GM21423 (cell line): ENCODE results near the gene MCUR1.
A peak's percentile ranks its signal among the peaks of the same experiment; 100 is the strongest.
"Not testable (repeated sequence)": the region's sequence is repeated elsewhere in the genome, so short reads cannot be mapped to it uniquely, and the experiment has no call there.

Experiments
- ATAC-seq: cut with Tn5 transposase; IDR thresholded peaks from one replicate; pipeline ENCODE4 v1.9.1; 2021; ENCODE audit warnings: mild to moderate bottlenecking, moderate library complexity; ENCODE audit not compliant: unreplicated experiment

Gene MCUR1

GRCh38 chr6:13780162-13780561 is 34.2 kb downstream of the MCUR1 start:
- not testable (repeated sequence) for ATAC-seq

- no peak for ATAC-seq
These were observed 36.3 kb downstream of the MCUR1 start for GRCh38 chr6:13778028-13778427.

DNA sequence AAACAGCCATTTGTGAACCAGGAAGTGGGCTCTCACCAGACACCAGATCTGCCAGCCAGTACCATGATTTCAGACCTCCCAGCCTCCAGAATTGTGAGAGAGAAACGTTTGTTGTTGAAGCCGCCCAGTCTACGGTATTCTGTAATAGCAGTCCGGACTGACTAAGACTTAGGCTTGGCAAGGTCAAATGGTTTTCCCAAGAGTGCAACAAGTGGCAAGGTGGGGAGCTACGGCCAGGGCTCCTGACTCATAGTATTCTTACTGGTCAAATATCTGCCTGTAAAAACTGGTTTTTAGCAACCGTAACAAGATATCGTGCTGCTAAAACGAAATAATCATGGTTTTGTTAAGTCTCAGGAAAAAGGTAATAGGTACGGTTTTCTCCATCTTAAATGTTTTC is 37.8 kb downstream of the MCUR1 start:
- no peak for ATAC-seq

DNA sequence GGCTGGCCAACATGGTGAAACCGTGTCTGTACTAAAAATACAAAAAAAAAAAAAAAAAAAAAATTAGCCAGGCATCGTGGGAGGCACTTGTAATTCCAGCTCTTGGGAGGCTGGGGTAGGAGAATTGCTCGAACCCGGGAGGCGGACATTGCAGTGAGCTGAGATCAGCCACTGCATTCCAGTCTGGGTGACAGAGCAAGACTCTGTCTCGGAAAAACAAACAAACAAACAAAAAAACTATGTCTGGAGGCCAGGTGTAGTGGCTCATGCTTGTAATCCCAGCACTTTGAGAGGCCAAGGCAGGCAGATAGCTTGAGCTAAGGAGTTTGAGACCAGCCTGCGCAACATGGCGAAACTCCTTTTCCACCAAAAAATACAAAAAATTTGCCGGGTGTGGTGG is 38.9 kb downstream of the MCUR1 start:
- not testable (repeated sequence) for ATAC-seq

DNA sequence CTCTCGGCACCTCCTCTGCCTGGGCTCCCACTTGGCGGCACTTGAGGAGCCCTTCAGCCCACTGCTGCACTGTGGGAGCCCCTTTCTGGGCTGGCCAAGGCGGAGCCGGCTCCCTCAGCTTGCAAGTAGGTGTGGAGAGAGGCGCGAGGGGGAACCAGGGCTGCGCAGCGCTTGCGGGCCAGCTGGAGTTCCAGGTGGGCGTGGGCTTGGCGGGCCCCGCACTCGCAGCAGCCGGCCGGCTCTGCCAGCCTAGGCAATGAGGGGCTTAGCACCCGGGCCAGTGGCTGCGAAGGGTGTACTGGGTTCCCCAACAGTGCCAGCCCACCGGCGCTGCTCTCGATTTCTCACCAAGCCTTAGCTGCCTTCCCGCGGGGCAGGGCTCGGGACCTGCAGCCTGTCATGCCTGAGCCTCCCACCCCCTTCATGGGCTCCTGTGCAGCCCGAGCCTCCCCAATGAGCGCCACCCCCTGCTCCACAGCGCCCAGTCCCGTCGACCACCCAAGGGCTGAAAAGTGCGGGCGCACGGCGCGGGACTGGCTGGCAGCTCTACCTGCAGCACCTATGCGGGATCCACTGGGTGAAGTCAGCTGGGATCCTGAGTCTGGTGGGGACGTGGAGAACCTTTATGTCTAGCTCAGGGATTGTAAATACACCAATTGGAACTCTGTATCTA is 41.9 kb downstream of the MCUR1 start:
- not testable (repeated sequence) for ATAC-seq

- no peak for ATAC-seq
These were observed 44.7 kb downstream of the MCUR1 start for GRCh38 chr6:13769655-13770053.

- ATAC-seq = no peak
These were observed 45.2 kb downstream of the MCUR1 start for GRCh38 chr6:13769034-13769654.

DNA sequence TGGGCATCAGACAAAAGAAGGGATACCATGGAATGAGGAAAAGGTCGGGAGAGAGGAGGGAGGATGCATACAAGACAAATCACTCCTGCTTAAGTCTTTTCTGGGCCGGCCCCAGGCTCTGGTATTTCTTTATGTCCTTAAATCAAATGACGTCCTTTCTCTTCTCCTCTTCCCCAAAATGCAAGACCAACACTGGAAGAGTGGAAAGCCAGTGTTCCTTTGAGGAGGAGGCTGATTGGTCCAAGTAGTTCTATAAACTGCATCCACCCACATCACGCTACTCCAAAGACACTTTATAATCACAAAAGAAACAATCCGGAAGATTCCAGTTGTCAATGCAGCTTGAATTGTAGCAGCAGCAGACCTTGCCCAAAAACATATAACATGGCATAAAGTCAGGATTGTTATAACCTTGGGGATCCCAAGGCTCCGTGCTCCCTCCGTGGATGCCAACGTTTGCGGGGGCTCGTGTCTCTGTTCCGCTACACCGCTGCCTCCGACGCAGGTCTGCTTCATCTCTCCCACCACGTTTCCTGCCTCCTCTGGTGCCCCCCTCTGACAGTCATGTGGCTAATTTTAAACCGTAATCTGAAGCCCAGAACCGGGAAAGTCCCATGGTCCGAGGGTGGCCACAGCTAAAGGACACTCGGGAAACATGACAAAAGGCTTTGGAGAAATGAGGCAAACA is 47.1 kb downstream of the MCUR1 start:
- no peak for ATAC-seq

DNA sequence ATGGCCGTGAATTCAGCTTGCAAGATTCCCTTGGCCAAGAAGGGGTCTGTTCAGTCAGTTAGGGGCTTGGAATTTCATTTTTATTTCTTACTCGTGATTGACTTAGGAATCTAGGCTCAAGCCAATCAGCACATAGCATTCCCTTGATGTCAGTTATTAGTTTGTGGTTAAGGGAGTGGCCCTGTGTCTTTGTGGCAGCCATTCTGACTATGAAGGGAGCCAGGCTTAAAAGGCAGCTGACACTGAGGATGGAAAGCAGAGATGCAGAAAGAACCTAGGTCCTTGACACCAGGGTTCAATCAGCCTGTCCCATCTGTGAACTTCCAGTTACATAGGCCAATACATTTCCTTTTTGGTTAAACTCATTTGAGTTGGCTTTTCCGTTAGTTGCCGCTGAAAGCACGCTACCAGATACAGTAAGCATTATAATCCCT is 48.1 kb downstream of the MCUR1 start:
- no peak for ATAC-seq

DNA sequence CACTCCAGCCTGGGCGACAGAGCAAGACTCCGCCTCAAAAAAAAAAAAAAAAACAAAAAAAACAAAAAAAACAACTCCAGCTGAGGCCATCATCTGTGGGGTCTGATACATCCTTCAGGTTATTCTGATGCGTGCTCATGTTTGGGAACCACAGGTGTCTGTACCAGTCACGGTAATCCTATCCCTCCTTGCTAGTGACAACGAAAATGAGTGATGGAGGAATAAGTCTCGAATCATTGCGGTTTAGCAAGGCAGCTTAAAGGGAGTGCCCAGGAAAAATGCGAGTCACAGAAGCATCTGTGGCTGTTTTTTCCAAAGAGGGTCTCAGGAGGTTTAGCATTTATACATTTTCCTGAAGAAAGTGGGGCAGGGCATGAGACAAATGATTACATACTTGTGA is 48.8 kb downstream of the MCUR1 start:
- no peak for ATAC-seq

- no peak for ATAC-seq
These were observed 49.4 kb downstream of the MCUR1 start for GRCh38 chr6:13764996-13765395.

- peak; percentile 52 for ATAC-seq
These were observed 50.5 kb downstream of the MCUR1 start for GRCh38 chr6:13763740-13764381.

DNA sequence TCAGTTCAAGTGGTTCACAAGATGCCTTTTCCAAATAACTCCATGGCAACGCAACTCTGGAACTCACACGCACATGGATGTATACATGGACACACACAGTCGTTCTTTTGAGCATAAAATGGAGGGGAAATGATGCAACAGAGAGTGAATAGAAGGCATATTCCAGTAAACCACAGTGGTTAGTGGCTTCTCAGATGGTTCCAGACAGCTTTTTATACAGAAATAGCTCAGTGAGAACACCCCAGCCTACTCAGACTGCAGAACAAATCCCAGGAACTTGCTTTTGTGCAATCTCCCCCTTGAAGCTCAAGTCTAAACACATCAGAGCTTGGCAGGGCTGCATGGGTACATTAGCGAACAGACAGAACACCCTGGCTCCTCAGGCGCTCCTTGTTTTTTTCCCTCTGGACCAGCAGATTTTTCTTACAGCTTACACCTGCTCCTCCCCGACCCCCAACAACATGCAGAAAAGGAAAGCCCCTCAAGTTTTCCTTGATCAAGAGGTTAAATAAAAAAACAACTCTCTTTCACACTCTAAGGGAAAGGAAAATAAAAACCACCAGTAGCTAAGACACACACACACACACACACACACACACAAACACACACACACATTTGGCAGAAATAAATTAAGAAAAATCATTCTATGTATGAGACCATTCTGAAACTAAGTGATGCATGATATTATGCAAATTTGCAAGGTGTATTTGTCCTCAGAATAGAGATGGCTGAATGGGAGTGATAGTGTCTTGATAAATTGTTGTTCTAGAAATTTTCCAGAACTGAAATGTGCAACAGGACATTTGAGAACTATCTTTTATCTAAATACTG is 51.5 kb downstream of the MCUR1 start:
- ATAC-seq = no peak

- no peak for ATAC-seq
These were observed 52.9 kb downstream of the MCUR1 start for GRCh38 chr6:13761361-13762036.

GRCh38 chr6:13760307-13761304 is 53.8 kb downstream of the MCUR1 start:
- no peak for ATAC-seq

- ATAC-seq = no peak
These were observed 55.3 kb downstream of the MCUR1 start for GRCh38 chr6:13759025-13759424.

DNA sequence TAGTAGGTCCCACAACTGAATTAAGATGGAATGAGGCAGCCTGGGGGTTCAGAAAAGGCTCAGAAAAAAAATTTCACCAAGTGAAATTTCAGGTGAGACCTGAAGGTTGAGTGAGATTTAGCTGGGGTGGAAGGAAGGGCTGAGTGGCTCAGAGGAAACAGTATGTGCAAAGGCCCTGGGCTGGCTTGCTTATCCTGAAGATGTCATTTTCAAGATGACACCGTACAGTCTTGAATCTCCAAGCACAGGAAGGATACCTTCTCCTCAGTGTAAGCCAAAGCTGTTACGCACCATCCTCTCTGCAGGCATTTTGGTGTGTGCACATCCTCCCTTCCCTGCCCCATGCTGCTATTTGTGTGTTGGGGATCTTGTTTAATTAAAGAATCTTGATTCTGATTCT is 59.7 kb downstream of the MCUR1 start:
- ATAC-seq = no peak

DNA sequence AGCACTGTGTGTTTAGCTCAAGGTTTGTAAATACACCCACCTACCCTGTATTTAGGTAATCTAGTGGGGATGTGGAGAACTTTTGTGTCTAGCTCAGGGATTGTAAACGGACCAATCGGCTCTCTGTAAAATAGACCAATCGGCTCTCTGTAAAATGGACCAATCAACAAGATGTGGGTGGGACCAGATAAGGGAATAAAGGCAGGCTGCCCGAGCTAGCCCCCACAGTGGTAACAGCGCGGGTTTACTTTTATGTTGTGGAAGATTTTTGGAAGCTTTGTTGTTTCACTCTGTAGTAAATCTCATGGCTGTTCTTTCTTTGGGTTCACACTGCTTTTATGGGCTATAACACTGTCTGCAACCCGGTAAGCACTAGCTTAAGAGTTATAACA is 70.6 kb downstream of the MCUR1 start:
- no peak for ATAC-seq
